Upper lobe of left lung (tissue), 4 donors: ENCODE data around the gene LRRK1.

Experiments
- EP300 ChIP-seq, 4 donors: sonication (generic); formaldehyde crosslinking; IDR thresholded peaks; one replicate each; pipeline ENCODE4 v1.5.1; 2017; ENCODE audit warnings: antibody characterized with exemption in 4 of 4, control low read depth in 2 of 4
- POLR2A ChIP-seq, 4 donors: fragments of 450-650 bp; IDR thresholded peaks; one replicate each; pipeline ENCODE4 v1.5.1; 2016 to 2017; ENCODE audit warnings: antibody characterized with exemption in 4 of 4, mild to moderate bottlenecking in 2 of 4
- TF ChIP-seq, protein P1 (sequence below), 6 experiments: fragments of 450-650 bp in 4 of 6; fragments of 200-600 bp in 2 of 6; sonication (generic) in 2 of 6; IDR thresholded peaks; one replicate each; pipeline ENCODE4 v1.5.1; 2016 to 2019; ENCODE audit warnings: antibody characterized with exemption in 6 of 6

DNA sequence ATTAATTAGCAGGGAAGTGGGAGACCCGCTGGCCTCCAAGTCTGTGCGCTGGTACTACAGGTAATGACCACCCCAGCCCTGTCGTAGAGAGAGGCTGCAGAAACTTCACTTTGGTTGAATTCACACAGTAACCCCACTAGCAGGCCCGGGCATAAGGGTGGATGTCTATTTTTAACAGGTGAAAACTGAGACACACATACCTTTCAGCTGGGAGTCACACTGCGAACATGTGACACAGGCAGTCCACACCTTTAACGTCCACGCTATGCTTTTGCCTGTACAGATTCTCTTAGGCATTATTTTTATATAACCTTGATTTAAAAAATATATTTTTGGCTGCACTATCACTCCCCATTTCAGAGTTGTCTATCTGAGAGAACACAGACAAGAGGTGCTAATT lies 3.9 kb downstream of the LRRK1 start:
- TF ChIP-seq, protein P1, sequence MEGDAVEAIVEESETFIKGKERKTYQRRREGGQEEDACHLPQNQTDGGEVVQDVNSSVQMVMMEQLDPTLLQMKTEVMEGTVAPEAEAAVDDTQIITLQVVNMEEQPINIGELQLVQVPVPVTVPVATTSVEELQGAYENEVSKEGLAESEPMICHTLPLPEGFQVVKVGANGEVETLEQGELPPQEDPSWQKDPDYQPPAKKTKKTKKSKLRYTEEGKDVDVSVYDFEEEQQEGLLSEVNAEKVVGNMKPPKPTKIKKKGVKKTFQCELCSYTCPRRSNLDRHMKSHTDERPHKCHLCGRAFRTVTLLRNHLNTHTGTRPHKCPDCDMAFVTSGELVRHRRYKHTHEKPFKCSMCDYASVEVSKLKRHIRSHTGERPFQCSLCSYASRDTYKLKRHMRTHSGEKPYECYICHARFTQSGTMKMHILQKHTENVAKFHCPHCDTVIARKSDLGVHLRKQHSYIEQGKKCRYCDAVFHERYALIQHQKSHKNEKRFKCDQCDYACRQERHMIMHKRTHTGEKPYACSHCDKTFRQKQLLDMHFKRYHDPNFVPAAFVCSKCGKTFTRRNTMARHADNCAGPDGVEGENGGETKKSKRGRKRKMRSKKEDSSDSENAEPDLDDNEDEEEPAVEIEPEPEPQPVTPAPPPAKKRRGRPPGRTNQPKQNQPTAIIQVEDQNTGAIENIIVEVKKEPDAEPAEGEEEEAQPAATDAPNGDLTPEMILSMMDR (IDR thresholded peaks at IDR 0.05), result no peak
- TF ChIP-seq EP300 (IDR thresholded peaks at IDR 0.05) (no peak), POLR2A (IDR thresholded peaks at IDR 0.05) (no peak)
